ENCODE measurements around the gene MORN1. TPM values are rescaled to one million over a fixed set of nuclear protein-coding genes. Genes with fewer than 3 reads are reported as not detected.

Gene MORN1
- total and polyA plus RNA-seq, 4 donors: 2.3 to 6.9 (median 3.6) TPM

GRCh38 chr1:2326524-2326923, 64.8 kb downstream of the MORN1 start:
- Histone ChIP-seq H3K4me3 (ENCODE audit: low read depth in 1 of 3, low read length in 3 of 3) (no peak overlapping the region), H3K27me3 (ENCODE audit: control insufficient read depth in 4 of 4, insufficient read depth in 4 of 4, low read length in 3 of 4) (no peaks in the 10 kb centered on the region), H3K9ac (ENCODE audit: low read depth in 1 of 2, low read length in 2 of 2) (no peak overlapping the region), H3K36me3 (ENCODE audit: control insufficient read depth in 4 of 4, insufficient read depth in 3 of 4, low read depth in 1 of 4, low read length in 3 of 4) (no peaks in the 10 kb centered on the region), H3K4me1 (ENCODE audit: control insufficient read depth in 4 of 4, insufficient read depth in 4 of 4, low read length in 3 of 4) (no peaks in the 10 kb centered on the region), H3K27ac (ENCODE audit: low read depth in 1 of 2, low read length in 2 of 2) (no peak overlapping the region), H3K9me3 (ENCODE audit: control insufficient read depth in 4 of 4, low read length in 3 of 4) (no peaks in the 10 kb centered on the region)
- TF ChIP-seq NR2F2 (IDR thresholded peaks at IDR 0.05) (no peak), EGR1 (IDR thresholded peaks at IDR 0.05; ENCODE audit: low read depth in 2 of 2) (no peak), YY1 (IDR thresholded peaks at IDR 0.05) (no peak), HNF4A (conservative IDR thresholded peaks at IDR 0.05) (no peak), RXRA (IDR thresholded peaks at IDR 0.05) (no peak), GABPA (IDR thresholded peaks at IDR 0.05 in 1 of 2, conservative IDR thresholded peaks at IDR 0.05 in 1 of 2) (no peak), MAX (IDR thresholded peaks at IDR 0.05) (no peak), FOXA1 (IDR thresholded peaks at IDR 0.05) (no peak), FOXA2 (IDR thresholded peaks at IDR 0.05) (no peak), TAF1 (conservative IDR thresholded peaks at IDR 0.05) (no peak), ZBTB33 (IDR thresholded peaks at IDR 0.05) (no peak), REST (IDR thresholded peaks at IDR 0.05) (no peak), RAD21 (IDR thresholded peaks at IDR 0.05) (no peak), HNF4G (IDR thresholded peaks at IDR 0.05) (no peak)
- TF ChIP-seq, protein P1, sequence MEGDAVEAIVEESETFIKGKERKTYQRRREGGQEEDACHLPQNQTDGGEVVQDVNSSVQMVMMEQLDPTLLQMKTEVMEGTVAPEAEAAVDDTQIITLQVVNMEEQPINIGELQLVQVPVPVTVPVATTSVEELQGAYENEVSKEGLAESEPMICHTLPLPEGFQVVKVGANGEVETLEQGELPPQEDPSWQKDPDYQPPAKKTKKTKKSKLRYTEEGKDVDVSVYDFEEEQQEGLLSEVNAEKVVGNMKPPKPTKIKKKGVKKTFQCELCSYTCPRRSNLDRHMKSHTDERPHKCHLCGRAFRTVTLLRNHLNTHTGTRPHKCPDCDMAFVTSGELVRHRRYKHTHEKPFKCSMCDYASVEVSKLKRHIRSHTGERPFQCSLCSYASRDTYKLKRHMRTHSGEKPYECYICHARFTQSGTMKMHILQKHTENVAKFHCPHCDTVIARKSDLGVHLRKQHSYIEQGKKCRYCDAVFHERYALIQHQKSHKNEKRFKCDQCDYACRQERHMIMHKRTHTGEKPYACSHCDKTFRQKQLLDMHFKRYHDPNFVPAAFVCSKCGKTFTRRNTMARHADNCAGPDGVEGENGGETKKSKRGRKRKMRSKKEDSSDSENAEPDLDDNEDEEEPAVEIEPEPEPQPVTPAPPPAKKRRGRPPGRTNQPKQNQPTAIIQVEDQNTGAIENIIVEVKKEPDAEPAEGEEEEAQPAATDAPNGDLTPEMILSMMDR (IDR thresholded peaks at IDR 0.05; ENCODE audit: low read depth, low read length, missing input control): no peak
- DNase-seq (ENCODE audit: low spot score): no peak
- 92% methylated on average over 21 of the region's 21 CpGs for WGBS

GRCh38 chr1:2324553-2325366, 66.6 kb downstream of the MORN1 start:
- Histone ChIP-seq H3K36me3 (ENCODE audit: control insufficient read depth in 4 of 4, insufficient read depth in 3 of 4, low read depth in 1 of 4, low read length in 3 of 4) (no peaks in the 10 kb centered on the region), H3K9me3 (ENCODE audit: control insufficient read depth in 4 of 4, low read length in 3 of 4) (no peaks in the 10 kb centered on the region), H3K9ac (ENCODE audit: low read depth in 1 of 2, low read length in 2 of 2) (no peak overlapping the region), H3K27me3 (ENCODE audit: control insufficient read depth in 4 of 4, insufficient read depth in 4 of 4, low read length in 3 of 4) (no peaks in the 10 kb centered on the region), H3K4me1 (ENCODE audit: control insufficient read depth in 4 of 4, insufficient read depth in 4 of 4, low read length in 3 of 4) (no peaks in the 10 kb centered on the region), H3K4me3 (ENCODE audit: low read depth in 1 of 3, low read length in 3 of 3) (no peak overlapping the region), H3K27ac (ENCODE audit: low read depth in 1 of 2, low read length in 2 of 2) (no peak overlapping the region)
- 91% methylated on average over 18 of the region's 18 CpGs for WGBS
- TF ChIP-seq RAD21 (IDR thresholded peaks at IDR 0.05) (no peak), TAF1 (conservative IDR thresholded peaks at IDR 0.05) (no peak)
- no peak for DNase-seq (ENCODE audit: low spot score)

Data from liver (tissue), 9 donors.